GM10248 (cell line): Measurements from ENCODE around the gene FILIP1L.
"Not testable (repeated sequence)": the region's sequence is repeated elsewhere in the genome, so short reads cannot be mapped to it uniquely, and the experiment has no call there.

Experiments
- CTCF ChIA-PET: fragments of 300-600 bp; sonication (Branson Sonifier 250); formaldehyde crosslinking; extraction: SDS; loops from one replicate; lab custom pipeline; 2021; ENCODE audit warnings: antibody characterized with exemption; lab: Yijun Ruan, JAX
- POLR2A ChIA-PET: fragments of 350-650 bp; sonication (Branson Sonifier 250); formaldehyde crosslinking; extraction: SDS; loops from one replicate; lab custom pipeline; 2020; ENCODE audit warnings: antibody characterized with exemption; lab: Yijun Ruan, JAX
- DNase-seq: peaks from one replicate; pipeline ENCODE4 v3.0.0; 2012; ENCODE audit errors: extremely low spot score
- TF ChIP-seq, protein P1 (sequence below): IDR thresholded peaks from 2 replicates; pipeline ENCODE4 v1.5.1; 2012; ENCODE audit warnings: mild to moderate bottlenecking, low read depth; ENCODE audit errors: extremely low read depth, missing control alignments, control extremely low read depth

The FILIP1L gene

DNA sequence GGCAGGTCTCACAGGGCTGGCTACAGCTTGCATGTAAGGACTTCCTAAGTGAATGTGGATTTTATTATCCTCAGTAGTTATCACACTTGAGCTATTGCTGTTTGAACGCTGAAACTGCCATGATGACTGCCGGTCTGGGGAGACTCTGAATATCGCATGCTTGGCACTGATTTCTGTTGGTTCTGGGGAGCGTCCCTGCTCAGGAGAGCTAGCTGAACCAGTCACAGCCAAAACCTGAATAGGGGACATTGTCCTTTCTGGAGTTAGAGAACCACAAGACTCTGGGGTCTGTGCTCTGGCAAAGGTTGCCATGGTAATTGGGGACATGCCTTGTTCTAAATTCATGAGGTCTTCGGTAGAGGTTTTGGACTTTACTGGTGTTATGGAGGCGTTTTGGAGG is 265.9 kb downstream of the FILIP1L start:
- CTCF ChIA-PET = interaction anchor here (4.2 kb wide), 1 partner anchor 17 kb away, joined by 18 read pairs; no protein-coding TSS in a partner anchor
- no peak for DNase-seq
- TF ChIP-seq, protein P1, sequence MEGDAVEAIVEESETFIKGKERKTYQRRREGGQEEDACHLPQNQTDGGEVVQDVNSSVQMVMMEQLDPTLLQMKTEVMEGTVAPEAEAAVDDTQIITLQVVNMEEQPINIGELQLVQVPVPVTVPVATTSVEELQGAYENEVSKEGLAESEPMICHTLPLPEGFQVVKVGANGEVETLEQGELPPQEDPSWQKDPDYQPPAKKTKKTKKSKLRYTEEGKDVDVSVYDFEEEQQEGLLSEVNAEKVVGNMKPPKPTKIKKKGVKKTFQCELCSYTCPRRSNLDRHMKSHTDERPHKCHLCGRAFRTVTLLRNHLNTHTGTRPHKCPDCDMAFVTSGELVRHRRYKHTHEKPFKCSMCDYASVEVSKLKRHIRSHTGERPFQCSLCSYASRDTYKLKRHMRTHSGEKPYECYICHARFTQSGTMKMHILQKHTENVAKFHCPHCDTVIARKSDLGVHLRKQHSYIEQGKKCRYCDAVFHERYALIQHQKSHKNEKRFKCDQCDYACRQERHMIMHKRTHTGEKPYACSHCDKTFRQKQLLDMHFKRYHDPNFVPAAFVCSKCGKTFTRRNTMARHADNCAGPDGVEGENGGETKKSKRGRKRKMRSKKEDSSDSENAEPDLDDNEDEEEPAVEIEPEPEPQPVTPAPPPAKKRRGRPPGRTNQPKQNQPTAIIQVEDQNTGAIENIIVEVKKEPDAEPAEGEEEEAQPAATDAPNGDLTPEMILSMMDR = no peak
- POLR2A ChIA-PET = no interaction called here

DNA sequence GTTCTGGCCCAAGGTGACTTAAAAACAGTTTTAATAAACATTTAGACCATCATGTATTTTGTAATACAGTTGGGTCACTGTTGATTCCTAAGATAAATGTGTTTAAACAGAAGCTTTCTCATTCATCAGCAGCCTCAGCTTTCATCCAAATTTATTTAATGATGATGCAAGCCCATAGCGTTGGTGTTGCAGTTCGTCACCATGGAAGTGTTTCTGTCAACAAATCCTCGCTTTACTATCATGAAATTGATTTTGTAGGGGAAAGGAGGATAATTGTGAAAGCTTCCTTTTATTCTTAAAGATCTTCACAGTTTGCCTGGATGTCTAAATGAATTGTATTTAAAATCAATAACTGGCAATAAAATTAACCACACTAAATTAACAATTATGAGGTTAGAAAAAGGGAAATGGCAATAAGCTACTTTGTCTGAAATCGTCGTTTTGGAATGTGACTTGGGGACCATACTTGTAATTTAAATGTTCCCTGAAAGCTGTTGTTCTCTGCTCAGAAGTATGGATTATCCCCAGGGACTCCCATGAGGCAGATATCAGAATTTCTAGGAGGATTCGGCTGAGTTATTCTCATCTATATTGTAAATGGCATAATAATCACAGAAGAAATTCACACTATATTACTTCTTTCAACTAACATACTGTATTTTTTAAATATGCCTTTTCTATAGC is 267.7 kb downstream of the FILIP1L start:
- TF ChIP-seq, protein P1 = no peak
- DNase-seq = no peak
- ChIA-PET POLR2A (interaction anchor here (0.7 kb wide), 1 partner anchor 760 kb away, joined by 4 read pairs; no protein-coding TSS in a partner anchor), CTCF (interaction anchor here (0.7 to 4.2 kb wide), 8 partner anchors 15 to 408 kb away, joined by 3 to 18 read pairs (median 4); no protein-coding TSS in a partner anchor)

DNA sequence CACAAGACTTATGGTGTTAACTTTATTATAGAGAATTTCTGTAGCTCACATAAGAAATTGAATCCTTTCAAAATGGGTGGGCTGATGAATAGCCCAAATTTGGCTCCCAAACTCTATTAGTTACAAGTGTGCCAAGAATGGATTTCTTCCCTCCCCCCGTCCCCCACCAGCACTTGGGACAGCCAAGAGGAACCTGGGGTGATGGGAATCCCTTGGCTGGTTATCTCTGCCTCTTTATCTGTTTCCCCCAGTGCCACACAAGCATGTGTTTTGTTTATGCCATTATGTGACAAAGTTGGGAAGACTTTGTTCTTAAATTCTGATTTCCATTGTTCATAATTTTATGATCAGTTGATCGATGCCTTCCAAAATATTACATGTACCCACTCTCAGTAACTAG is 268.3 kb downstream of the FILIP1L start:
- CTCF ChIA-PET = interaction anchor here (0.7 to 4.2 kb wide), 5 partner anchors 14 to 408 kb away, joined by 3 to 18 read pairs (median 5); no protein-coding TSS in a partner anchor
- POLR2A ChIA-PET = no interaction called here
- TF ChIP-seq, protein P1 = no peak
- DNase-seq = no peak

DNA sequence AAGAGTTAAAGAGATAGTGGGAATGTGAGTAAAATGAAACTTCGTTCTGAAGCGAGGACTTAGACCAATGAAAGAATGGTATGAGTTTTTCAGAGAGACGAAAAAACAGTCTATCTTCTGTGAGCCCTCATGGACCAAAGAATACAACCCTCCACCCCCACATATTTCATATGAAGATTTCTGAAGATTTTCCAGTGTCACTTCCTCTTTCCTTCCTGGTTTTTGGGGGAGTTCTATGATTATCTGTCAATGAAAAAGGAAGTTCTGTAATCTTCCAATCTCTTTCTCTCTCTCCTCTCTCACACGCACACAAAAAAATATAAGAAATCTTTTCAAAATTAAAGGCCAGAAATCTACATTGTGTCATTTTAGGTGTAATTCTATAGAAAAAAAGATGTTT is 269.0 kb downstream of the FILIP1L start:
- TF ChIP-seq, protein P1 = no peak
- DNase-seq = no peak
- ChIA-PET POLR2A (no interaction called here), CTCF (interaction anchor here (1.0 to 4.2 kb wide), 5 partner anchors 13 to 471 kb away, joined by 4 to 39 read pairs (median 18); no protein-coding TSS in a partner anchor)

DNA sequence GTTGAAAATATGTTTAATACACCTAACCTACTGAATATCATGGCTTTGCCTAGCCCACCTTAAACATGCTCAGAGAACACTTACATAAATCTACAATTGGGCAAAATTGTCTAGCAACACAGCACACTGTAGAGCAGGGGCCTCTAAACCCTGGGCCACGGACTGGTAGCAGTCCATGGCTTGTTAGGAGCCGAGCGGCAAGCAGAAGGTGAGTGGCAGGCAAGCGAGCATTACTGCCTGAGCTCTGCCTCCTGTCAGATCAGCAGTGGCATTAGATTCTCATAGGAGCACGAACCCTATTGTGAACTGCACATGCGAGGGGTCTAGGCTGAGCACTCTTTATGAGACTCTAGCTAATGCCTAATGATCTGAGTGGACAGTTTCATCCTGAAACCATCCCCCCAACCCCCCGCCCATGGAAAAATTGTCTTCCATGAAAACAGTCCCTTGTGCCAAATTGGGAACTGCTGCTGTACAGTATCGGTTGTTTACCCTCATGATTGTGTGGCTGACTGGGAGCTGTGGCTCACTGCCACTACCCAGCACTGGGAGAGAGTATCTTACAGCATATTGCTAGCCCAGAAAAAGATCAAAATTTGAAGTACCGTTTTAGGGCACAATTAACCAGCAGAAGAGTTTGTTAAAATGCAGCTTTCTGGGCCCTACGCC is 270.6 kb downstream of the FILIP1L start:
- CTCF ChIA-PET = interaction anchor here (0.6 to 2.6 kb wide), 34 partner anchors 8 to 505 kb away, joined by 3 to 39 read pairs (median 4); partner anchors contain the start of genes CMSS1 and TBC1D23
- no peak for DNase-seq
- POLR2A ChIA-PET = no interaction called here
- TF ChIP-seq, protein P1 = no peak

DNA sequence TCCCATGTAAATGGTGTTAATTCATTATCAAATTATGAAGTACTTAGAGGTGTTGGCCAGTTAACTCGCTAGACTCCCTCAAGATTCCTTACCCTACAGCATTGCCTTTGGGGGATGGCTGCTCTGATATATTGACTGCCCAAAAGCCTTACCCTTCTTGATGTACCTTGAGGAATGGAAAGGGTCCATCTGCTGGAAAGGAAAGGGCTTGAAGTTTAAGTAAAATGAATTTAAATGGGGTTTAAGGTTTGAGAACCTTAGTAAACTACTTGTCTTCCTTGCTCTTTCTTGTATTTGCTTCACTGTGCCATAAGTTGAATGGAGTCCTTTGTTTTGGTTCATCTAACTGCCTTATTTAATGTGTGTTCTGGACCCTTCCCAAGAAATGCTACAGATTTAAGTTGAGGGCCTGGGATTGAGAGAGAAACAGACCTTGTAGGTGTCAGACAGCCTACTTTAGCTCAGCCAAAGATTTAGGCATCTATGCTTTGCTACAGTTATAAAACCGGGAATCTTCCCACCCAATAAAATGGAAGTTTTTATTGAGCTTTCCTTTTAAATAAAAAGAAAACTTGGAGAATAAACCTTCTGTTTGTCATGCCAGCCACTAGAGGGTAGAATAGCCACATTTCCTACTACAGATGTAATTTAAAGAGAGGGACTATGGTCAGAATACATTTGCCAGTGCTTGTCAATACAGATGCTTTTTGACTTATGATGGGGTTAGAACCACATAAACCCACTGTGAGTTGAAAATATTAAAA is 271.3 kb downstream of the FILIP1L start:
- TF ChIP-seq, protein P1 = peak; percentile 60
- DNase-seq = peak; percentile 23
- POLR2A ChIA-PET = no interaction called here
- CTCF ChIA-PET = interaction anchor here (0.6 to 2.6 kb wide), 26 partner anchors 11 to 500 kb away, joined by 3 to 39 read pairs (median 5); partner anchors contain the start of genes CMSS1 and TBC1D23

DNA sequence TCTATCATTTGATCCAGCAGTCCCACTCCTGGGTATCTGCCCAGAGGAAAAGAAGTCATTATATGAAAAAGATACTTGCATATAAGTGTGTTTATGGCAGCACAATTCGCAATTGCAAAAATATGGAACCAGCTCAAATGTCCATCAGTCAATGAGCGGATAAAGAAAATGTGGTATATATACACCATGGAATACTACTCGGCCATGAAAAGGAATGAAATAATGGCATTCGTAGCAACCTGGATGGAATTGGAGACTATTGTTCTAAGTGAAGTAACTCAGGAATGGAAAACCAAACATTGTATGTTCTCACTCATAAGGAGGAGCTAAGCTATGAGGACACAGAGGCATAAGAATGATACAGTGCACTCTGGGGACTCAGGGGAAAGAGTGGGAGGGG is 272.4 kb downstream of the FILIP1L start:
- POLR2A ChIA-PET, DNase-seq: not testable (repeated sequence)
- CTCF ChIA-PET = interaction anchor here (0.6 to 3.6 kb wide), 5 partner anchors 8 to 728 kb away, joined by 3 to 15 read pairs (median 4); no protein-coding TSS in a partner anchor
